IPS DF 6.9 (cell line): ENCODE data around the gene OGDHL.

Source experiments
- DNase-seq: peaks from one replicate; pipeline ENCODE4 v3.0.0-alpha.2; 2013; ENCODE audit warnings: low read depth, low spot score
- H3K27ac ChIP-seq: one replicate; pipeline ENCODE4 v1.5.1; 2013; ENCODE audit warnings: low read length, control low read depth
- H3K27me3 ChIP-seq: 2 replicates; pipeline ENCODE4 v1.6.1; 2013; ENCODE audit warnings: mild to moderate bottlenecking, low read length; ENCODE audit not compliant: control insufficient read depth, insufficient read depth
- H3K36me3 ChIP-seq: 2 replicates; pipeline ENCODE4 v1.6.1; 2013; ENCODE audit warnings: low read length; ENCODE audit not compliant: control insufficient read depth, insufficient read depth
- H3K4me1 ChIP-seq: 2 replicates; pipeline ENCODE4 v1.6.1; 2013; ENCODE audit warnings: low read length; ENCODE audit not compliant: control insufficient read depth, insufficient read depth
- H3K4me3 ChIP-seq: 2 replicates; pipeline ENCODE4 v1.5.1; 2013; ENCODE audit warnings: mild to moderate bottlenecking, low read length
- H3K9me3 ChIP-seq: 2 replicates; pipeline ENCODE4 v1.6.1; 2013; ENCODE audit warnings: low read length, inconsistent platforms; ENCODE audit not compliant: control insufficient read depth, insufficient read depth
- WGBS: extraction: QIAGEN DNeasy Blood & Tissue Kit; methylation state at CpG from one replicate; pipeline ENCODE4 v1.1.7; 2013; ENCODE audit warnings: mixed read lengths, missing lambda C conversion rate; ENCODE audit not compliant: insufficient read length, insufficient coverage; 5-methylcytosine and 5-hydroxymethylcytosine counted together

OGDHL gene

DNA sequence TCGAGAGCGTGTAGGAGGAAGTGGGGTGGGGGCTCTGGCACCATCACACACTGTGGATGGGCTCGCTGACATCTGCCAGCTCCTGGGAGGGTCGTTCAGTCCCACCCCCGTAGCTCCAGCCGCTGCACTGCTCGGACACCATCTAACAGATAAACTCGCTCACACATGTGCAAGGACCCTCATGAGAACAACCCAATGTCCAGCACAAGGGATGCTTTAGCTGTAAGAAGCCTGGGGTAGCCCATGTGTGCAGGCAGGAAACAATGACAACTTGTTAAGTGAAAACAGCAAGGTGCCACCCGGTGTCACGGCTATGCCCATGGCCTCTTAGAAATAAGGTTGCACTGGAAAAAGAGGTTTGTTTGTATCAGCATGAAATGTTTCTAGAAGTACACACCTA is 14.1 kb downstream of the OGDHL start:
- Histone ChIP-seq H3K36me3 (peaks cover 27% of the 10 kb centered on the region), H3K9me3 (no peaks in the 10 kb centered on the region), H3K27ac (no peak overlapping the region), H3K27me3 (no peaks in the 10 kb centered on the region), H3K4me1 (no peaks in the 10 kb centered on the region), H3K4me3 (no peak overlapping the region)
- DNase-seq = no peak
- no CpG with 5 or more reads among the region's 10 CpGs for WGBS

GRCh38 chr10:49747303-49747646 is 14.8 kb downstream of the OGDHL start:
- Histone ChIP-seq H3K27me3 (no peaks in the 10 kb centered on the region), H3K4me3 (no peak overlapping the region), H3K4me1 (no peaks in the 10 kb centered on the region; the same call in 1 of the 2 replicates), H3K9me3 (no peaks in the 10 kb centered on the region), H3K27ac (no peak overlapping the region), H3K36me3 (peaks cover 32% of the 10 kb centered on the region)
- DNase-seq = no peak
- WGBS = no CpG with 5 or more reads among the region's 4 CpGs

- DNase-seq = no peak
- no peaks in the 10 kb centered on the region for H3K9me3 ChIP-seq
- no peak overlapping the region for H3K27ac ChIP-seq
- WGBS = no CpG with 5 or more reads among the region's 20 CpGs
- no peak overlapping the region for H3K4me3 ChIP-seq
- peaks cover 27% of the 10 kb centered on the region for H3K36me3 ChIP-seq
- H3K27me3 ChIP-seq = no peaks in the 10 kb centered on the region
- H3K4me1 ChIP-seq = no peaks in the 10 kb centered on the region; the same call in 1 of the 2 replicates
Observed at GRCh38 chr10:49746626-49747302, 15.4 kb downstream of the OGDHL start.

- Histone ChIP-seq H3K36me3 (peaks cover 24% of the 10 kb centered on the region), H3K27me3 (no peaks in the 10 kb centered on the region), H3K4me3 (no peak overlapping the region), H3K4me1 (no peaks in the 10 kb centered on the region; the same call in 1 of the 2 replicates), H3K9me3 (no peaks in the 10 kb centered on the region), H3K27ac (no peak overlapping the region)
- no peak for DNase-seq
- no CpG with 5 or more reads among the region's 12 CpGs for WGBS
Observed at GRCh38 chr10:49745756-49746155, 16.4 kb downstream of the OGDHL start.

GRCh38 chr10:49744924-49745605 is 17.1 kb downstream of the OGDHL start:
- no peak overlapping the region for H3K4me3 ChIP-seq
- H3K4me1 ChIP-seq = no peaks in the 10 kb centered on the region; the same call in 1 of the 2 replicates
- no peaks in the 10 kb centered on the region for H3K27me3 ChIP-seq
- peaks cover 24% of the 10 kb centered on the region for H3K36me3 ChIP-seq
- no peak overlapping the region for H3K27ac ChIP-seq
- DNase-seq = no peak
- no peaks in the 10 kb centered on the region for H3K9me3 ChIP-seq
- WGBS = no CpG with 5 or more reads among the region's 13 CpGs

GRCh38 chr10:49744091-49744685 is 17.9 kb downstream of the OGDHL start:
- no peaks in the 10 kb centered on the region; the same call in 1 of the 2 replicates for H3K4me1 ChIP-seq

GRCh38 chr10:49743464-49744075 is 18.6 kb downstream of the OGDHL start:
- DNase-seq = no peak
- Histone ChIP-seq H3K27me3 (no peaks in the 10 kb centered on the region), H3K4me3 (no peak overlapping the region), H3K4me1 (no peaks in the 10 kb centered on the region; the same call in 1 of the 2 replicates), H3K36me3 (peaks cover 22% of the 10 kb centered on the region), H3K9me3 (no peaks in the 10 kb centered on the region), H3K27ac (no peak overlapping the region)
- WGBS = no CpG with 5 or more reads among the region's 19 CpGs

More at GRCh38 chr10:49744091-49744685, 17.9 kb downstream of the OGDHL start:
- H3K27me3 ChIP-seq = no peaks in the 10 kb centered on the region
- no CpG with 5 or more reads among the region's 6 CpGs for WGBS
- H3K27ac ChIP-seq = no peak overlapping the region
- peaks cover 22% of the 10 kb centered on the region for H3K36me3 ChIP-seq
- H3K4me3 ChIP-seq = no peak overlapping the region
- H3K9me3 ChIP-seq = no peaks in the 10 kb centered on the region
- no peak for DNase-seq

GRCh38 chr10:49742683-49743463 is 19.2 kb downstream of the OGDHL start:
- H3K4me1 ChIP-seq = no peaks in the 10 kb centered on the region; the same call in 1 of the 2 replicates
- no peak overlapping the region for H3K4me3 ChIP-seq
- no peak overlapping the region for H3K27ac ChIP-seq
- H3K27me3 ChIP-seq = no peaks in the 10 kb centered on the region
- peaks cover 24% of the 10 kb centered on the region for H3K36me3 ChIP-seq
- H3K9me3 ChIP-seq = no peaks in the 10 kb centered on the region
- no CpG with 5 or more reads among the region's 23 CpGs for WGBS
- no peak for DNase-seq

- H3K27me3 ChIP-seq = no peaks in the 10 kb centered on the region
- H3K4me3 ChIP-seq = no peak overlapping the region
- H3K27ac ChIP-seq = no peak overlapping the region
- no CpG with 5 or more reads among the region's 7 CpGs for WGBS
- H3K36me3 ChIP-seq = peaks cover 26% of the 10 kb centered on the region
- no peaks in the 10 kb centered on the region; the same call in 1 of the 2 replicates for H3K4me1 ChIP-seq
- DNase-seq = no peak
- H3K9me3 ChIP-seq = no peaks in the 10 kb centered on the region
Observed at GRCh38 chr10:49741108-49741995, 20.8 kb downstream of the OGDHL start.
